Measurements from ENCODE around the gene SERGEF.

Gene SERGEF

GRCh38 chr11:17748761-17749721 is 263.8 kb downstream of the SERGEF start:
- no peak for DNase-seq (ENCODE audit: low read depth)

GRCh38 chr11:17748044-17748443 is 264.8 kb downstream of the SERGEF start:
- DNase-seq (ENCODE audit: low read depth): no peak

GRCh38 chr11:17747131-17747955 is 265.5 kb downstream of the SERGEF start:
- no peak for DNase-seq (ENCODE audit: low read depth)

GRCh38 chr11:17746096-17746495 is 266.8 kb downstream of the SERGEF start:
- no peak for DNase-seq (ENCODE audit: low read depth)

GRCh38 chr11:17745023-17745772 is 267.6 kb downstream of the SERGEF start:
- no peak for DNase-seq (ENCODE audit: low read depth)

- no peak for DNase-seq (ENCODE audit: low read depth)
Observed at GRCh38 chr11:17744151-17744940, 268.5 kb downstream of the SERGEF start.

- DNase-seq (ENCODE audit: low read depth): no peak
Observed at GRCh38 chr11:17743808-17744119, 269.1 kb downstream of the SERGEF start.

- no peak for DNase-seq (ENCODE audit: low read depth)
Observed at GRCh38 chr11:17743026-17743807, 269.6 kb downstream of the SERGEF start.

- no peak for DNase-seq (ENCODE audit: low read depth)
Observed at GRCh38 chr11:17742019-17742418, 270.8 kb downstream of the SERGEF start.

GRCh38 chr11:17741487-17741886 is 271.4 kb downstream of the SERGEF start:
- DNase-seq (ENCODE audit: low read depth): no peak

- no peak for DNase-seq (ENCODE audit: low read depth)
Observed at GRCh38 chr11:17740649-17741235, 272.1 kb downstream of the SERGEF start.

GRCh38 chr11:17739945-17740338 is 272.9 kb downstream of the SERGEF start:
- no peak for DNase-seq (ENCODE audit: low read depth)

GRCh38 chr11:17738151-17738973 is 274.5 kb downstream of the SERGEF start:
- no peak for DNase-seq (ENCODE audit: low read depth)
